Vagina (tissue), 2 donors: ENCODE results near the gene SORCS2.

Source experiments
- POLR2A ChIP-seq, 2 donors: fragments of 450-650 bp; IDR thresholded peaks; one replicate each; pipeline ENCODE4 v1.6.1; 2017; ENCODE audit warnings: antibody characterized with exemption in 2 of 2, mild to moderate bottlenecking in 2 of 2, moderate library complexity in 2 of 2
- TF ChIP-seq, protein P1 (sequence below), 3 experiments: fragments of 450-650 bp in 2 of 3; fragments of 200-600 bp in 1 of 3; sonication (generic) in 1 of 3; IDR thresholded peaks; one replicate each; pipeline ENCODE4 v1.5.1; 2017 to 2019; ENCODE audit warnings: antibody characterized with exemption in 3 of 3, mild to moderate bottlenecking in 2 of 3, moderate library complexity in 2 of 3

DNA sequence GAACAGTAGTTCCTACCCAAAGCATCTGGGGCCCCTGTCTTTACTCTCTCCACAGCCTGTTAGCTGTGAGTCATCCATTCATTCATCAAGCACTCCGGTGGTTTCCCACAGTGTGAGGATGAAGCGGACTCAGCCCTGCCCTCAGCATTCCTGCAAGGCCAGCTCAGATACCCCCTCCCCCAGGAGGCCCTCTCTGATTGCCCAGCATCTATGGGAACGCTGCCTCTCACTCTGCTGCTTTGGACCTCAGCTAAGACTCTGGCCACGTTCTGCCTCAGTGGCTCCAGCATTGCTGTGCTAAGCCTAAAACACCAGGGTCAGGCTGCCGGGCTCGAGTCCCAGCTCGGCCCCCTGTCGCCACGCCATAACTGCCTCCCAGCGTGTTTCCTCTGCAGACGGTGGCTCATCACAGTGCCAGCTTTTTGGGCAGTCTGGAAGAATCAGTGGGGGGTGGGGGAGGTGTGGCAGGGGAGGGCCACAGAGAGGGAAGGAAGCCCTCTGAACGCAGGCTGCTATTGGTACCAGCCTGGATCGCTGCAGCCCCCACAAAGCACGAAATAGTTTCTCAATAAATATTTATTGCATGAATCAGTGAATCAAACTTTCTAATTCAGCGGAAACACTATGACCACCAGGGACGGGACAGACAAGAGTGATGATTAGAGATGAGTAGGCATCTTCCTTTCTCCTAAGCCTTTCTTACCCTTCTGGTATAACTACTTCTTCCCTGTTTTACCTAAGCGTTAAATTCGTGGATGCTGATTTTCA lies 74.4 kb downstream of the SORCS2 start:
- TF ChIP-seq, protein P1, sequence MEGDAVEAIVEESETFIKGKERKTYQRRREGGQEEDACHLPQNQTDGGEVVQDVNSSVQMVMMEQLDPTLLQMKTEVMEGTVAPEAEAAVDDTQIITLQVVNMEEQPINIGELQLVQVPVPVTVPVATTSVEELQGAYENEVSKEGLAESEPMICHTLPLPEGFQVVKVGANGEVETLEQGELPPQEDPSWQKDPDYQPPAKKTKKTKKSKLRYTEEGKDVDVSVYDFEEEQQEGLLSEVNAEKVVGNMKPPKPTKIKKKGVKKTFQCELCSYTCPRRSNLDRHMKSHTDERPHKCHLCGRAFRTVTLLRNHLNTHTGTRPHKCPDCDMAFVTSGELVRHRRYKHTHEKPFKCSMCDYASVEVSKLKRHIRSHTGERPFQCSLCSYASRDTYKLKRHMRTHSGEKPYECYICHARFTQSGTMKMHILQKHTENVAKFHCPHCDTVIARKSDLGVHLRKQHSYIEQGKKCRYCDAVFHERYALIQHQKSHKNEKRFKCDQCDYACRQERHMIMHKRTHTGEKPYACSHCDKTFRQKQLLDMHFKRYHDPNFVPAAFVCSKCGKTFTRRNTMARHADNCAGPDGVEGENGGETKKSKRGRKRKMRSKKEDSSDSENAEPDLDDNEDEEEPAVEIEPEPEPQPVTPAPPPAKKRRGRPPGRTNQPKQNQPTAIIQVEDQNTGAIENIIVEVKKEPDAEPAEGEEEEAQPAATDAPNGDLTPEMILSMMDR (IDR thresholded peaks at IDR 0.05) = no peak
- TF ChIP-seq POLR2A (IDR thresholded peaks at IDR 0.05) = no peak
